Glomerular visceral epithelial cell (primary cell): ENCODE results near the gene AP3S1.
"Not testable (repeated sequence)": the region's sequence is repeated elsewhere in the genome, so short reads cannot be mapped to it uniquely, and the experiment has no call there.

Source experiments
- DNase-seq: peaks from one replicate; pipeline ENCODE4 v3.0.0-alpha.2; 2016; ENCODE audit errors: extremely low spot score

AP3S1 gene

GRCh38 chr5:115872447-115872846 lies 30.7 kb downstream of the AP3S1 start:
- DNase-seq, result no peak

GRCh38 chr5:115873392-115873791 lies 31.7 kb downstream of the AP3S1 start:
- DNase-seq, result peak; percentile 31

- no peak for DNase-seq
Measured at GRCh38 chr5:115875447-115875846, 33.7 kb downstream of the AP3S1 start.

- DNase-seq, result not testable (repeated sequence)
Measured at GRCh38 chr5:115877342-115877741, 35.6 kb downstream of the AP3S1 start.

- not testable (repeated sequence) for DNase-seq
Measured at GRCh38 chr5:115882434-115882833, 40.7 kb downstream of the AP3S1 start.

- DNase-seq, result no peak
Measured at GRCh38 chr5:115884704-115885103, 43.0 kb downstream of the AP3S1 start.

- not testable (repeated sequence) for DNase-seq
Measured at GRCh38 chr5:115885208-115885607, 43.5 kb downstream of the AP3S1 start.

GRCh38 chr5:115888027-115888426 lies 46.3 kb downstream of the AP3S1 start:
- DNase-seq, result peak; percentile 25

- DNase-seq, result no peak
Measured at GRCh38 chr5:115892021-115892420, 50.3 kb downstream of the AP3S1 start.

GRCh38 chr5:115894342-115894741 lies 52.6 kb downstream of the AP3S1 start:
- DNase-seq, result no peak

GRCh38 chr5:115895821-115896220 lies 54.1 kb downstream of the AP3S1 start:
- no peak for DNase-seq

- peak; percentile 13 for DNase-seq
Measured at GRCh38 chr5:115898656-115899055, 56.9 kb downstream of the AP3S1 start.

- DNase-seq, result no peak
Measured at GRCh38 chr5:115907177-115907576, 65.4 kb downstream of the AP3S1 start.

- DNase-seq, result not testable (repeated sequence)
Measured at GRCh38 chr5:115913623-115914400, 72.1 kb downstream of the AP3S1 start.

GRCh38 chr5:115920171-115920725 lies 78.5 kb downstream of the AP3S1 start:
- DNase-seq, result no peak

- not testable (repeated sequence) for DNase-seq
Measured at GRCh38 chr5:115928578-115929407, 87.1 kb downstream of the AP3S1 start.

- not testable (repeated sequence) for DNase-seq
Measured at GRCh38 chr5:115930171-115930570, 88.4 kb downstream of the AP3S1 start.

- no peak for DNase-seq
Measured at GRCh38 chr5:115930630-115931337, 89.0 kb downstream of the AP3S1 start.

GRCh38 chr5:115932991-115933390 lies 91.3 kb downstream of the AP3S1 start:
- no peak for DNase-seq

GRCh38 chr5:115934388-115934974 lies 92.7 kb downstream of the AP3S1 start:
- DNase-seq, result no peak

- DNase-seq, result no peak
Measured at GRCh38 chr5:115936031-115936430, 94.3 kb downstream of the AP3S1 start.

- no peak for DNase-seq
Measured at GRCh38 chr5:115939059-115939458, 97.3 kb downstream of the AP3S1 start.
